Hindlimb muscle (tissue), 1 donor: ENCODE measurements around the gene PTPN9. TPM values are rescaled to one million over a fixed set of nuclear protein-coding genes. Genes with fewer than 3 reads are reported as not detected.
"Not testable (repeated sequence)": the region's sequence is repeated elsewhere in the genome, so short reads cannot be mapped to it uniquely, and the experiment has no call there.

ENCODE experiments used
- DNase-seq: peaks from one replicate; pipeline ENCODE4 v3.0.0-alpha.2; 2013
- polyA plus RNA-seq: library from polyadenylated mRNA; unstranded; fragments of 120-200 nt; gene quantifications from one replicate; pipeline ENCODE4 v1.2.1, GENCODE V29; 2013; ENCODE audit not compliant: insufficient read length

The PTPN9 gene
- polyA plus RNA-seq, 1 donor, result 18.8 TPM

GRCh38 chr15:75530169-75530568 lies 48.9 kb downstream of the PTPN9 start:
- DNase-seq, result no peak

- DNase-seq, result not testable (repeated sequence)
Measured at GRCh38 chr15:75525756-75526155, 53.4 kb downstream of the PTPN9 start.

GRCh38 chr15:75523011-75523410 lies 56.1 kb downstream of the PTPN9 start:
- DNase-seq, result no peak

GRCh38 chr15:75517233-75517632 lies 61.9 kb downstream of the PTPN9 start:
- no peak for DNase-seq

- peak; percentile 23 for DNase-seq
Measured at GRCh38 chr15:75508840-75509532, 70.1 kb downstream of the PTPN9 start.

GRCh38 chr15:75502360-75502759 lies 76.8 kb downstream of the PTPN9 start:
- no peak for DNase-seq

GRCh38 chr15:75493732-75494131 lies 85.4 kb downstream of the PTPN9 start:
- DNase-seq, result no peak

- DNase-seq, result no peak
Measured at GRCh38 chr15:75483961-75484360, 95.2 kb downstream of the PTPN9 start.

- DNase-seq, result not testable (repeated sequence)
Measured at GRCh38 chr15:75483556-75483955, 95.6 kb downstream of the PTPN9 start.

- DNase-seq, result no peak
Measured at GRCh38 chr15:75483106-75483505, 96.0 kb downstream of the PTPN9 start.

GRCh38 chr15:75480463-75480862 lies 98.7 kb downstream of the PTPN9 start:
- DNase-seq, result not testable (repeated sequence)

GRCh38 chr15:75479670-75480069 lies 99.4 kb downstream of the PTPN9 start:
- DNase-seq, result no peak

GRCh38 chr15:75477094-75477493 lies 102.0 kb downstream of the PTPN9 start:
- not testable (repeated sequence) for DNase-seq

GRCh38 chr15:75468913-75469598 lies 110.1 kb downstream of the PTPN9 start:
- DNase-seq, result no peak

- no peak for DNase-seq
Measured at GRCh38 chr15:75460646-75461045, 118.5 kb downstream of the PTPN9 start.

- no peak for DNase-seq
Measured at GRCh38 chr15:75459581-75459980, 119.5 kb downstream of the PTPN9 start.

GRCh38 chr15:75456710-75457109 lies 122.4 kb downstream of the PTPN9 start:
- DNase-seq, result no peak

GRCh38 chr15:75455982-75456531 lies 123.1 kb downstream of the PTPN9 start:
- DNase-seq, result no peak

GRCh38 chr15:75455424-75455981 lies 123.6 kb downstream of the PTPN9 start:
- DNase-seq, result peak; percentile 90

- DNase-seq, result peak; percentile 87
Measured at GRCh38 chr15:75454471-75455378, 124.4 kb downstream of the PTPN9 start.

- DNase-seq, result peak; percentile 100
Measured at GRCh38 chr15:75453703-75454470, 125.2 kb downstream of the PTPN9 start.
